ENCODE data around the gene ZCCHC7.
"Not testable (repeated sequence)": the region's sequence is repeated elsewhere in the genome, so short reads cannot be mapped to it uniquely, and the experiment has no call there.

Gene ZCCHC7

DNA sequence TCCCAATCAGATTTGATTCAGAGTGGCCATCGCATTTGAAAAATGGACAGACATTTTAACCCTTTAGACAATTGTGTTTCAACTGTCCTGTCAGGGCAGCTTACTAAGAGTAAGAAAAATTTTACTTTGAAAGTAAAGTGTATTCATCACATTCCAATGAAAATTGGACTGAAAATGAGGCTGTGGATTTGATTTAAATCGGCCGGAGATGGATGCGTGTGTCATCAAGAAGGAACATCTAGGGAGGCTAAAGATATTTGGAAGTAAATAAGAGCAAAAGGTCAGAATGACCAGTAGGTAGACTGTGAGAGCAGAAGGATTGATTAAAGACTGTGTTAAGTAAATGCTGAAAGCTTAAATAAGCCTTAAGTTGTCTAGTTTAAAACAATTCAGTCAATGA is 1.5 kb downstream of the ZCCHC7 start:
- DNase-seq: peak; percentile 6

GRCh38 chr9:37126214-37126788 is 5.9 kb downstream of the ZCCHC7 start:
- DNase-seq: peak; percentile 2

GRCh38 chr9:37127018-37127417 is 6.6 kb downstream of the ZCCHC7 start:
- no peak for DNase-seq

DNA sequence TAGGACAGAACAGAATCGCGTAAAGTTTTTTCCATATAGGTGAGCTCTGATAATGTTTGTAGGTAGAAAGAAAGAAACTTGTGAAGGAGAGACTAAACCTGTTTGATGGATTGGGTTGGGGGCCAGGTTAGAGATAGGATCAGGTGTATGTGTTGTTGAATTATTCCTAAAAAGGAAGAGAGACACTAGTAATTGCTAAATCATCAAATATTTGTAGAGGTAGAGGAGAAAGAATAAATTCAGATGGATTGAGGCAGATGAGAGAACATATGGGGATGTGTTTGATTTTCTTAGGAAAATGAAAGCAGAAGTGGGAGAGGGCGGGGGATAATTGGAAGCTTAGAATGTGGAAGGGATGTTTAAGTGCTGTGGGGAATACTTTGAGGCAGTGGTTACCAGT is 7.7 kb downstream of the ZCCHC7 start:
- DNase-seq: no peak

GRCh38 chr9:37134166-37134565 is 13.8 kb downstream of the ZCCHC7 start:
- DNase-seq: no peak

- no peak for DNase-seq
Measured at GRCh38 chr9:37141015-37141414, 20.6 kb downstream of the ZCCHC7 start.

DNA sequence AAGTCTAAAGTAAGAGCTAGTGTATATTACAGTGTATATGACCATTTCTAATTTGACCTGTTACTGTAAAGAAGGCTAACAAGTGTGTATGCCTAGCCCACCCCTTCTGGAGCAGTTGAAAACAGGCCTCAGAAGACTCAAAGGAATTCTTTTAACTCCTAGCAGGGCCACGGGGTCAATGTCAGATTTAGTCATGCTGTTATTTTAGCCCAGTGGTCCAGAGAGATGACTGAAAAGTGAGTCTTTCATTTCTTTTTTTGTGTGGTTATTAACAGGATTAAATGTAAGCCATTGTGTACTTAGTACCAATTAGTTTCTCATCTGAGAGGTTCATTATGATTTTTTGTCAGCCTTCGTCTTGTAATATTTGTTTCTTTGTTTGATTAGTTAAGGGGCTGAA is 24.4 kb downstream of the ZCCHC7 start:
- DNase-seq: peak; percentile 9

- DNase-seq: no peak
Measured at GRCh38 chr9:37146410-37146809, 26.0 kb downstream of the ZCCHC7 start.

GRCh38 chr9:37148181-37148580 is 27.8 kb downstream of the ZCCHC7 start:
- no peak for DNase-seq

DNA sequence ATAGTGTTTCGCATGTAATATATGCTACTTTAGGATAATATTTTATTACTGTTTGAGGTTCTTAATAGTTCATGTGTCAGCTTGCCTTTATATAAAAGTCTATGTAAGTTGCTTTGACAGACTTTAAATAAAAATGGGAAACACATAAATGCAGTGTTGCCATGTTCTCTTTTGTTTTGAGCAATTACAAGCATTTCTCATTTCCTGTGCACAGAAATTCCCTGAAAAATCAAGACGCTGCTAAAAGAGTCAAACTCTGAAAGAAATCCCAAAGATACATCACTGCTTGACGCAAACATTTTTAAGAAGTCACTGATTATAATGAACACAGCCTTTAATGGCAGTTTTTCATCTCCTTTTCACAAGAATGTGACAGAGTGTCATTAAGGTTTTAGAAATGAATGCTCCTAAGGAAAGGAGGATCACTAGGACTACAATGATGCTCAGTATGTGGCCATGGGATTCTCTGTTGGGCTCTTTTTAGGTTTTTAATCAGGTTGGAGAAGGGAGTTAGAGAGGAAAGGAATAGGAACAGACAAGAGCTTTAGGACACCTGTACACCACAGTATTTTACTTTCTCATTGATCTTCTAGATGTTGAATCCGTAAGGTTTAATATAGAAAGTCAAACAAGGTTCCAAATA is 29.4 kb downstream of the ZCCHC7 start:
- DNase-seq: no peak

- no peak for DNase-seq
Measured at GRCh38 chr9:37150415-37150814, 30.0 kb downstream of the ZCCHC7 start.

- no peak for DNase-seq
Measured at GRCh38 chr9:37151812-37152211, 31.4 kb downstream of the ZCCHC7 start.

GRCh38 chr9:37152365-37152764 is 32.0 kb downstream of the ZCCHC7 start:
- DNase-seq: no peak

GRCh38 chr9:37155601-37156000 is 35.2 kb downstream of the ZCCHC7 start:
- DNase-seq: no peak

GRCh38 chr9:37156205-37156604 is 35.8 kb downstream of the ZCCHC7 start:
- no peak for DNase-seq

DNA sequence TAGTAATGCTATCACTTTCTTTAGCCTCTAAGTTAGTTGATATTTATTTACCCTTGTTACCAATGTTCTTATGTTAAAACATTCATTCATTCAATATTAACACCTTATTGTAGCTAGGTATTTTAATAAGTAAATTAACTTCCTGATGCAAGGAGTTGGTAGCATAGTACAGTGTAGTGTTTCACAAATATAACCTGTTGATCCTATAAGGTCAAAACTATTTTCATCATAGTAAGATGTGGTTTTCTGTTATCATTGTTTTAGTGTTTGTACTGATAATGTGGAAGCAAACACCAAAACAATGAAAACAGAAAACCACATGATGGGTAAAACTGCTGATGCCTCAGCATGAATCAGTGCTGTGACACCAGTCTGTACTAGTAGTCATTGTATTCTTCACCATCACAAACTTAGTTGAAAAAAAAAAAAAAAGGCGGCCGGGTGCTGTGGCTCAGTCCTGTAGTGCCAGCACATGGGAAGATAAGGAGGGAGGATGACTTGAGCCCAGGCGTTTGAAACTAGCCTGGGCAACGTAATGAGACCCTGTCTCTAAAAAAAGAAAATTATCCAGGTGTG is 36.5 kb downstream of the ZCCHC7 start:
- no peak for DNase-seq

GRCh38 chr9:37157726-37158377 is 37.5 kb downstream of the ZCCHC7 start:
- DNase-seq: no peak

GRCh38 chr9:37163299-37163698 is 42.9 kb downstream of the ZCCHC7 start:
- DNase-seq: no peak

DNA sequence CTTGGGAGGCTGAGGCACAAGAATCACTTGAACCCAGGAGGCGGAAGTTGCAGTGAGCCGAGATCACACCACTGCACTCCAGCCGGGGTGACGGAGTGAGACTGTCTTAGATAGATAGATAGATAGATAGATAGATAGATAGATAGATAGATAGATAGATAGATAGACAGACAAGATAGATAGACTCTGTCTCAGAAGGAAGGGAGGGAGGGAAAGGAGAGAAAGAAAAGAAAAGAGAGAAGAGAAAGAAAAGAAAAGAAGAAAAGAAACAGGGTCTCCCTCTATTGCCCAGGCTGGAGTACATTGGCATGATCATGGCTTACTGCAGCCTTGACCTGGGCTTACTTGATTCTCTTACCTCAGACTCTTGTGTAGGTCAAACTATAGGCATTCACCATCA is 44.0 kb downstream of the ZCCHC7 start:
- not testable (repeated sequence) for DNase-seq

GRCh38 chr9:37165644-37166043 is 45.3 kb downstream of the ZCCHC7 start:
- DNase-seq: no peak

GRCh38 chr9:37167456-37168047 is 47.2 kb downstream of the ZCCHC7 start:
- DNase-seq: no peak

DNA sequence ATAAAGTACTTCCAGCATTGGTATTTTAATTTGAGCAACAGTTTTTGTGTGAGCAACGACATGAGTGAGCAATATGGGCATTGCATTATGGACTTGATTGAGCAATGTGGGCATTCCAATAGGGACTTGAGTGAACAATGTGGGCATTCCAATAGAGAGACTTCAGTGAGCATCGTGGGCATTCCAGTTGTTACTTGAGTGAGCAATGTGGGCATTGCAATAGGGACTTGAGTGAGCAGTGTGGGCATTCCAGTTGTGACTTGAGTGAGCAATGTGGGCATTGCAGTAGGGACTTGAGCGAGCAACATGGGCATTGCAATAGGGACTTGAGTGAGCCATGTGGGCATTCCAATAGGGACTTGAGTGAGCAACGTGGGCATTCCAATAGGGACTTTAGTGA is 52.2 kb downstream of the ZCCHC7 start:
- DNase-seq: no peak

DNA sequence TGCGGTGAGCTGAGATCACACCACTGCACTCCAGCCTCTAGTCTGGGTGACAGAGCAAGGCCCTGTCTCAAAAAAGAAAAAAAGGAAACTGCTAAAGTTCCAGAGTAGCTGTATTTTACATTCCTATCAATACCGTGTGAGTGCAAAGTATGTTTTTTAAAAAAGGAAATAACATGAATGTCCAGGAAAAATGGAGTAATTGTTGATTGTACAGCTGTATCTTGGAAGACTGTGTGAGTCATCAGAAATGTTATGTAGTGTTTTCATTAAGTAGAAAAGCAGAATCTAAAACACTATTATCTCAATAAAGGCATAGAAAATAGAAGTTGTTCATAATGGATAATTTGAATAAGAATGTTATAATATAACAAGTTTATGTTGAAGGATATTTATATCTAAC is 53.9 kb downstream of the ZCCHC7 start:
- peak; percentile 40 for DNase-seq

DNA sequence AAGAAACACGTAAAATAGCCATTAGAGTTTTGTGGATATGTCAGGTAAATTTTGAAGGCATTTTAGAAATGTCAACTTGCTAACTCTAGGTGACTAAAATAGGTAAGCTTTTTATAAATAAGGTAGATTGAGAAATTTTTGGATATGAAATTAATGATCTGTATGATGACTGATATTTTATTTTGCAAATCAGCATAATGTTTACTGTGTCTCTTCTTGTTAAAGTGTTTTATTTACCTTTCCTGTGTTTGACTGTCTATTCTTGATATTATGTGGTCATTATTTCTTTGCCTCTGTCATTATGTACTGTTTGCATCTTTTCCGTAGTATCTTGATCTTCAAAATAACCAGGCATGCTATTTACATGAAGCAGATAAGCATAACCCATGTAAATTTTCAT is 58.4 kb downstream of the ZCCHC7 start:
- DNase-seq: no peak

Data from fibroblast of skin of right biceps (primary cell).